ENCODE results near the gene TBC1D12.

Gene TBC1D12

GRCh38 chr10:94487575-94487974 lies 85.2 kb downstream of the TBC1D12 start:
- H3K27ac ChIP-seq: no peak overlapping the region
- no peak for TF ChIP-seq CTCF (conservative IDR thresholded peaks at IDR 0.05)

GRCh38 chr10:94489107-94489506 lies 86.8 kb downstream of the TBC1D12 start:
- no peak for TF ChIP-seq CTCF (conservative IDR thresholded peaks at IDR 0.05)
- no peak overlapping the region for H3K27ac ChIP-seq

- H3K27ac ChIP-seq: no peak overlapping the region
- TF ChIP-seq CTCF (conservative IDR thresholded peaks at IDR 0.05): no peak
Measured at GRCh38 chr10:94489976-94490788, 87.8 kb downstream of the TBC1D12 start.

GRCh38 chr10:94490789-94491039 lies 88.4 kb downstream of the TBC1D12 start:
- TF ChIP-seq CTCF (conservative IDR thresholded peaks at IDR 0.05): no peak

GRCh38 chr10:94493463-94493862 lies 91.1 kb downstream of the TBC1D12 start:
- TF ChIP-seq CTCF (conservative IDR thresholded peaks at IDR 0.05): no peak
- H3K27ac ChIP-seq: no peak overlapping the region

More at GRCh38 chr10:94490789-94491039, 88.4 kb downstream of the TBC1D12 start:
- no peak overlapping the region for H3K27ac ChIP-seq

GRCh38 chr10:94496010-94496409 lies 93.7 kb downstream of the TBC1D12 start:
- H3K27ac ChIP-seq: no peak overlapping the region
- no peak for TF ChIP-seq CTCF (conservative IDR thresholded peaks at IDR 0.05)

GRCh38 chr10:94496646-94497045 lies 94.3 kb downstream of the TBC1D12 start:
- TF ChIP-seq CTCF (conservative IDR thresholded peaks at IDR 0.05): no peak
- H3K27ac ChIP-seq: no peak overlapping the region
